ENCODE data around the gene LONRF2. TPM values are rescaled to one million over a fixed set of nuclear protein-coding genes. Genes with fewer than 3 reads are reported as not detected.

Gene LONRF2
- total RNA-seq, 1 experiment from 2014 or later, result 2.7 TPM

DNA sequence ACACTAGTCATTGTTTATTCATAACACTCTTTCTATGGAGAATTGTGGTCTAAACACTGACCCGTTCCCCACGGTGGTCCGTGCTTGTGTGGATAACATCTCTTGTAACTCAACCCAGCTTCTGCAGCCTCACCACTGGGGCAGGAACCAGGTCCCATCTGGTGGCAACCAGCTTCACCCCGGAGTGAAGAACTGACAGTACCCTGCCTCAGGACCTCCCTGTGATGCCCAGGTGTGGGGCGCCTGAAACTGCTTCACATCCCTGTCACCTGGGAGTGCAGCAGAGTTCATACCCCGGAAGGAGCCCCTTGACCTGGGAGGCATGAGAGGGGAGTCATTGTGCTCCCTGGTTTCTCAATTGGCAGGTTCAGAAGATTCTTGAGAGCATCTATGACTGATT lies 81.1 kb downstream of the LONRF2 start:
- peaks cover 46% of the 10 kb centered on the region for H3K27me3 Mint-ChIP-seq (ENCODE audit: low read depth)
- H3K79me1 ChIP-seq (ENCODE audit: insufficient read depth, low read depth, low read length, poor library complexity, severe bottlenecking), result no peaks in the 10 kb centered on the region
- WGBS (ENCODE audit: extremely low coverage, insufficient read length, low lambda C conversion rate), result no CpG with 5 or more reads among the region's 6 CpGs
- no peak overlapping the region for H2BK12ac ChIP-seq (ENCODE audit: insufficient read length, low read depth, low read length)
- H3K36me3 Mint-ChIP-seq (ENCODE audit: insufficient read depth in 1 of 3, low read depth in 3 of 3), result no peaks in the 10 kb centered on the region
- H3K4me2 ChIP-seq (ENCODE audit: insufficient read depth, insufficient read length, low read length), result no peak overlapping the region
- H3K27ac ChIP-seq (ENCODE audit: insufficient read length, low read depth, low read length), result no peak overlapping the region
- no peaks in the 10 kb centered on the region; a peak in 1 of 5 replicates for H3K9me3 Mint-ChIP-seq
- H3K79me2 ChIP-seq (ENCODE audit: insufficient read depth, low read length), result no peaks in the 10 kb centered on the region
- no peaks in the 10 kb centered on the region for H3K23me2 ChIP-seq (ENCODE audit: insufficient read length, low read depth, low read length, poor library complexity, severe bottlenecking)
- no peak overlapping the region for H2BK15ac ChIP-seq (ENCODE audit: low read depth, low read length)
- H3K4me1 Mint-ChIP-seq, result peaks cover 9 to 24% of the 10 kb centered on the region in 2 experiments
- H2BK5ac ChIP-seq (ENCODE audit: insufficient read length, low read length), result no peak overlapping the region
- H3K14ac ChIP-seq (ENCODE audit: insufficient read depth, low read length), result no peak overlapping the region; the same call in 1 of the 2 replicates
- DNase-seq, result no peak
- TF ChIP-seq, protein P1, sequence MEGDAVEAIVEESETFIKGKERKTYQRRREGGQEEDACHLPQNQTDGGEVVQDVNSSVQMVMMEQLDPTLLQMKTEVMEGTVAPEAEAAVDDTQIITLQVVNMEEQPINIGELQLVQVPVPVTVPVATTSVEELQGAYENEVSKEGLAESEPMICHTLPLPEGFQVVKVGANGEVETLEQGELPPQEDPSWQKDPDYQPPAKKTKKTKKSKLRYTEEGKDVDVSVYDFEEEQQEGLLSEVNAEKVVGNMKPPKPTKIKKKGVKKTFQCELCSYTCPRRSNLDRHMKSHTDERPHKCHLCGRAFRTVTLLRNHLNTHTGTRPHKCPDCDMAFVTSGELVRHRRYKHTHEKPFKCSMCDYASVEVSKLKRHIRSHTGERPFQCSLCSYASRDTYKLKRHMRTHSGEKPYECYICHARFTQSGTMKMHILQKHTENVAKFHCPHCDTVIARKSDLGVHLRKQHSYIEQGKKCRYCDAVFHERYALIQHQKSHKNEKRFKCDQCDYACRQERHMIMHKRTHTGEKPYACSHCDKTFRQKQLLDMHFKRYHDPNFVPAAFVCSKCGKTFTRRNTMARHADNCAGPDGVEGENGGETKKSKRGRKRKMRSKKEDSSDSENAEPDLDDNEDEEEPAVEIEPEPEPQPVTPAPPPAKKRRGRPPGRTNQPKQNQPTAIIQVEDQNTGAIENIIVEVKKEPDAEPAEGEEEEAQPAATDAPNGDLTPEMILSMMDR (conservative IDR thresholded peaks at IDR 0.05), result no peak
- H4K5ac ChIP-seq (ENCODE audit: insufficient read length, low read depth, low read length), result no peak overlapping the region
- no peak overlapping the region for H3K9ac ChIP-seq (ENCODE audit: extremely low read depth, insufficient read length, low read length)
- H3K9me3 ChIP-seq (ENCODE audit: control insufficient read depth, low read depth, low read length), result no peaks in the 10 kb centered on the region
- no peak overlapping the region for H3K4me3 Mint-ChIP-seq
- no peak overlapping the region for H3K56ac ChIP-seq (ENCODE audit: insufficient read length, low read depth, low read length)
- no peaks in the 10 kb centered on the region for H4K20me1 ChIP-seq (ENCODE audit: control insufficient read depth, insufficient read depth, insufficient read length)
- H2AK5ac ChIP-seq (ENCODE audit: insufficient read length, low read length), result no peak overlapping the region
- no peak overlapping the region for H3K27ac Mint-ChIP-seq
- no peak overlapping the region for H2AFZ ChIP-seq (ENCODE audit: low read length)
- no peaks in the 10 kb centered on the region for H3K4me1 ChIP-seq (ENCODE audit: insufficient read depth, low read length)
- H4K91ac ChIP-seq (ENCODE audit: insufficient read length, low read depth, low read length), result no peak overlapping the region
- H3K23ac ChIP-seq (ENCODE audit: insufficient read length, low read depth, low read length), result no peak overlapping the region
- H3K27me3 ChIP-seq (ENCODE audit: insufficient read depth, low read length), result no peaks in the 10 kb centered on the region
- no peak overlapping the region for H2BK120ac ChIP-seq (ENCODE audit: low read depth, low read length, poor library complexity, severe bottlenecking)
- H3K18ac ChIP-seq (ENCODE audit: insufficient read length, low read depth, low read length), result no peak overlapping the region
- no peak overlapping the region for H3T11ph ChIP-seq (ENCODE audit: low read length)
- H4K8ac ChIP-seq (replicated peaks; ENCODE audit: insufficient read length, low read depth, low read length), result no peak overlapping the region
- no peak overlapping the region for H2BK20ac ChIP-seq (ENCODE audit: low read depth, low read length, poor library complexity, severe bottlenecking)
- H3K4ac ChIP-seq (ENCODE audit: low read depth, low read length), result no peak overlapping the region

Measured in H9 (cell line).